Prostate gland (tissue), 2 donors: ENCODE results near the gene KDM6A. TPM values are rescaled to one million over a fixed set of nuclear protein-coding genes. Genes with fewer than 3 reads are reported as not detected.

Experiments
- DNase-seq: peaks from one replicate; pipeline ENCODE4 v3.0.0-alpha.2; 2019; ENCODE audit warnings: low spot score
- H3K27ac ChIP-seq, 2 donors: fragments of 200-600 bp; sonication (generic); 2 replicates each; pipeline ENCODE4 v1.5.1; 2017 to 2019
- H3K27me3 ChIP-seq: fragments of 200-600 bp; sonication (generic); replicated peaks from 2 replicates; pipeline ENCODE4 v1.5.1; 2019; ENCODE audit not compliant: insufficient read depth
- H3K36me3 ChIP-seq, 2 donors: fragments of 200-600 bp; sonication (generic); 1 replicate in 1 of 2; 2 replicates in 1 of 2; pipeline versions ENCODE4 v1.5.1 to v1.8.1; 2017 to 2019
- H3K4me1 ChIP-seq: fragments of 200-600 bp; sonication (generic); replicated peaks from 2 replicates; pipeline ENCODE4 v1.5.1; 2019
- H3K4me3 ChIP-seq, 2 donors: fragments of 200-600 bp; sonication (generic); 2 replicates each; pipeline ENCODE4 v1.5.1; 2017 to 2019
- H3K9me3 ChIP-seq: fragments of 200-600 bp; sonication (generic); 2 replicates; pipeline ENCODE4 v1.5.1; 2017
- CTCF ChIP-seq, 4 experiments: fragments of 200-600 bp in 2 of 4; fragments of 450-650 bp in 2 of 4; sonication (generic) in 2 of 4; IDR thresholded peaks; 1 replicate in 3 of 4; 2 replicates in 1 of 4; pipeline ENCODE4 v1.5.1; 2016 to 2019; ENCODE audit warnings: antibody characterized with exemption in 4 of 4, mild to moderate bottlenecking in 2 of 4, moderate library complexity in 2 of 4
- POLR2A ChIP-seq: fragments of 450-650 bp; IDR thresholded peaks from one replicate; pipeline ENCODE4 v1.6.1; 2016; ENCODE audit warnings: antibody characterized with exemption, mild to moderate bottlenecking
- POLR2AphosphoS5 ChIP-seq: sonication (generic); formaldehyde crosslinking; IDR thresholded peaks from one replicate; pipeline ENCODE4 v1.6.1; 2017; ENCODE audit warnings: antibody characterized with exemption
- WGBS: methylation state at CpG from one replicate; pipeline ENCODE4 v1.1.5; 2018; 5-methylcytosine and 5-hydroxymethylcytosine counted together
- intact Hi-C: fragments of 100-400 bp; cut with DNase I; formaldehyde crosslinking; loops from one replicate; pipeline ENCODE4 v1.14.2; 2022
- total RNA-seq, 2 donors: library from RNA; depleted of rRNA; stranded (reverse); fragments of >200 nt; gene quantifications; one replicate each; pipeline ENCODE4 v1.1.0, GENCODE V29; 2016

The KDM6A gene
- total RNA-seq, 2 donors from 2014 or later: 30.1 to 45.1 TPM

GRCh38 chrX:45006002-45006800 is 133.2 kb downstream of the KDM6A start:
- H3K36me3 ChIP-seq: no peaks in the 10 kb centered on the region
- H3K9me3 ChIP-seq: no peaks in the 10 kb centered on the region
- H3K4me1 ChIP-seq: no peaks in the 10 kb centered on the region
- WGBS: 96% methylated on average over 13 of the region's 13 CpGs
- intact Hi-C loops: no loop called here
- DNase-seq: no peak
- TF ChIP-seq CTCF (IDR thresholded peaks at IDR 0.05) (no peak), POLR2A (no peak)
- no peaks in the 10 kb centered on the region for H3K27me3 ChIP-seq
- H3K27ac ChIP-seq: no peak overlapping the region
- no peak overlapping the region for H3K4me3 ChIP-seq

- 80% methylated on average over 3 of the region's 3 CpGs for WGBS
- intact Hi-C loops: no loop called here
These were observed 134.6 kb downstream of the KDM6A start for GRCh38 chrX:45007598-45007997.

GRCh38 chrX:45009371-45010000 is 136.5 kb downstream of the KDM6A start:
- H3K36me3 ChIP-seq: no peaks in the 10 kb centered on the region
- 92% methylated on average over 3 of the region's 3 CpGs for WGBS
- H3K4me1 ChIP-seq: no peaks in the 10 kb centered on the region
- intact Hi-C loops: no loop called here
- TF ChIP-seq POLR2AphosphoS5 (no peak), CTCF (IDR thresholded peaks at IDR 0.05) (no peak), POLR2A (no peak)
- no peaks in the 10 kb centered on the region for H3K27me3 ChIP-seq
- no peak overlapping the region for H3K27ac ChIP-seq
- no peaks in the 10 kb centered on the region for H3K9me3 ChIP-seq
- no peak for DNase-seq
- no peak overlapping the region for H3K4me3 ChIP-seq

More at GRCh38 chrX:45007598-45007997, 134.6 kb downstream of the KDM6A start:
- no peaks in the 10 kb centered on the region for H3K27me3 ChIP-seq
- DNase-seq: no peak
- no peaks in the 10 kb centered on the region for H3K4me1 ChIP-seq
- no peaks in the 10 kb centered on the region for H3K36me3 ChIP-seq
- TF ChIP-seq POLR2AphosphoS5 (no peak), CTCF (IDR thresholded peaks at IDR 0.05) (no peak), POLR2A (no peak)
- no peak overlapping the region for H3K4me3 ChIP-seq
- H3K27ac ChIP-seq: no peak overlapping the region
- no peaks in the 10 kb centered on the region for H3K9me3 ChIP-seq

- intact Hi-C loops: no loop called here
- no peak for DNase-seq
- H3K27me3 ChIP-seq: no peaks in the 10 kb centered on the region
- H3K36me3 ChIP-seq: no peaks in the 10 kb centered on the region
- H3K4me3 ChIP-seq: no peak overlapping the region
- H3K27ac ChIP-seq: no peak overlapping the region
- no peak for TF ChIP-seq POLR2AphosphoS5
- no peak for TF ChIP-seq CTCF (IDR thresholded peaks at IDR 0.05)
- no peak for TF ChIP-seq POLR2A
- no peaks in the 10 kb centered on the region for H3K4me1 ChIP-seq
- H3K9me3 ChIP-seq: no peaks in the 10 kb centered on the region
These were observed 138.1 kb downstream of the KDM6A start for GRCh38 chrX:45011131-45011530.

GRCh38 chrX:45011597-45011996 is 138.6 kb downstream of the KDM6A start:
- Histone ChIP-seq H3K4me1 (no peaks in the 10 kb centered on the region), H3K27ac (no peak overlapping the region), H3K9me3 (no peaks in the 10 kb centered on the region), H3K27me3 (no peaks in the 10 kb centered on the region), H3K4me3 (no peak overlapping the region), H3K36me3 (no peaks in the 10 kb centered on the region)
- DNase-seq: no peak
- intact Hi-C loops: no loop called here
- WGBS: 100% methylated on average over 1 of the region's 1 CpG
- TF ChIP-seq CTCF (IDR thresholded peaks at IDR 0.05): no peak
